HEK293 (cell line): ENCODE measurements around the gene EBLN2.

Experiments
- CTCF ChIA-PET: fragments of 350-600 bp; formaldehyde crosslinking; extraction: SDS; loops from one replicate; lab custom pipeline; 2021; ENCODE audit warnings: antibody characterized with exemption; lab: Yijun Ruan, JAX
- POLR2A ChIA-PET: fragments of 300-600 bp; formaldehyde crosslinking; extraction: SDS; loops from one replicate; lab custom pipeline; 2020; ENCODE audit warnings: antibody characterized with exemption, inconsistent platforms; lab: Yijun Ruan, JAX
- H3K27ac ChIP-seq: fragments of 200-500 bp; sonication (Bioruptor generic); 2 replicates; pipeline ENCODE4 v1.5.1; 2014; ENCODE audit warnings: low read depth, low read length, control low read depth, inconsistent platforms; ENCODE audit errors: extremely low read depth
- H3K36me3 ChIP-seq, 2 experiments: fragments of 200-500 bp in 1 of 2; sonication (Bioruptor generic) in 1 of 2; 1 replicate in 1 of 2; 2 replicates in 1 of 2; pipeline ENCODE4 v1.5.1; 2014 to 2017; ENCODE audit warnings: inconsistent platforms in 2 of 2, low read length in 2 of 2; ENCODE audit not compliant: control insufficient read depth in 2 of 2, insufficient read depth in 1 of 2
- H3K4me1 ChIP-seq: fragments of 200-500 bp; sonication (Bioruptor generic); 2 replicates; pipeline ENCODE4 v1.5.1; 2014; ENCODE audit warnings: mild to moderate bottlenecking, low read length, inconsistent platforms; ENCODE audit not compliant: control insufficient read depth, insufficient read depth
- H3K4me3 ChIP-seq: 2 replicates; pipeline ENCODE4 v1.5.1; 2011; ENCODE audit warnings: low read depth, mild to moderate bottlenecking, control low read depth, low read length, moderate library complexity
- H3K9me3 ChIP-seq: fragments of 200-500 bp; sonication (Bioruptor generic); 2 replicates; pipeline ENCODE4 v1.5.1; 2014; ENCODE audit warnings: low read depth, low read length, inconsistent platforms; ENCODE audit not compliant: control insufficient read depth, insufficient read depth
- KLF16 ChIP-seq: fragments of 450-650 bp; formaldehyde crosslinking; IDR thresholded peaks from 2 replicates; pipeline ENCODE4 v1.5.1; 2017; ENCODE audit warnings: missing biosample characterization, missing genetic modification characterization
- MYNN ChIP-seq: fragments of 450-650 bp; formaldehyde crosslinking; IDR thresholded peaks from 2 replicates; pipeline ENCODE4 v1.5.1; 2016; ENCODE audit warnings: missing biosample characterization, missing genetic modification characterization, borderline replicate concordance
- MZF1 ChIP-seq: fragments of 450-650 bp; formaldehyde crosslinking; IDR thresholded peaks from 2 replicates; pipeline ENCODE4 v1.5.1; 2017; ENCODE audit warnings: missing biosample characterization, missing genetic modification characterization, borderline replicate concordance
- OSR2 ChIP-seq: fragments of 450-650 bp; formaldehyde crosslinking; IDR thresholded peaks from 2 replicates; pipeline ENCODE4 v1.5.1; 2016; ENCODE audit warnings: missing biosample characterization, missing genetic modification characterization
- RBAK ChIP-seq: fragments of 450-650 bp; formaldehyde crosslinking; IDR thresholded peaks from 2 replicates; pipeline ENCODE4 v1.5.1; 2016; ENCODE audit warnings: missing biosample characterization, missing genetic modification characterization
- ZBTB48 ChIP-seq: fragments of 450-650 bp; formaldehyde crosslinking; IDR thresholded peaks from 2 replicates; pipeline ENCODE4 v1.5.1; 2016; ENCODE audit warnings: missing biosample characterization, missing genetic modification characterization
- ZNF112 ChIP-seq: fragments of 450-650 bp; formaldehyde crosslinking; IDR thresholded peaks from 2 replicates; pipeline ENCODE4 v1.5.0; 2017; ENCODE audit warnings: missing biosample characterization, missing genetic modification characterization
- ZNF114 ChIP-seq: fragments of 450-650 bp; formaldehyde crosslinking; IDR thresholded peaks from 2 replicates; pipeline ENCODE4 v1.5.0; 2017; ENCODE audit warnings: missing biosample characterization, missing genetic modification characterization
- ZNF121 ChIP-seq: fragments of 450-650 bp; formaldehyde crosslinking; IDR thresholded peaks from 2 replicates; pipeline ENCODE4 v1.5.1; 2016; ENCODE audit warnings: missing biosample characterization, missing genetic modification characterization
- ZNF169 ChIP-seq: fragments of 450-650 bp; formaldehyde crosslinking; IDR thresholded peaks from 2 replicates; pipeline ENCODE4 v1.5.1; 2016; ENCODE audit warnings: missing biosample characterization, missing genetic modification characterization
- ZNF341 ChIP-seq: fragments of 450-650 bp; formaldehyde crosslinking; IDR thresholded peaks from 2 replicates; pipeline ENCODE4; 2016; ENCODE audit warnings: low read depth, missing biosample characterization, missing genetic modification characterization
- ZNF37A ChIP-seq: fragments of 450-650 bp; IDR thresholded peaks from 2 replicates; pipeline ENCODE4 v1.5.1; 2018; ENCODE audit warnings: missing biosample characterization, missing genetic modification characterization
- ZNF510 ChIP-seq: fragments of 450-650 bp; formaldehyde crosslinking; IDR thresholded peaks from 2 replicates; pipeline ENCODE4 v1.5.1; 2018; ENCODE audit warnings: mild to moderate bottlenecking, missing genetic modification characterization, missing biosample characterization; ENCODE audit not compliant: insufficient replicate concordance
- ZNF544 ChIP-seq: fragments of 450-650 bp; formaldehyde crosslinking; IDR thresholded peaks from 2 replicates; pipeline ENCODE4 v1.5.0; 2017; ENCODE audit warnings: missing biosample characterization, missing genetic modification characterization
- ZNF549 ChIP-seq: fragments of 450-650 bp; IDR thresholded peaks from 2 replicates; pipeline ENCODE4 v1.5.1; 2018; ENCODE audit warnings: missing biosample characterization, missing genetic modification characterization, mild to moderate bottlenecking, inconsistent platforms, moderate library complexity
- ZNF621 ChIP-seq: fragments of 450-650 bp; formaldehyde crosslinking; IDR thresholded peaks from 2 replicates; pipeline ENCODE4 v1.5.1; 2017; ENCODE audit warnings: missing biosample characterization, missing genetic modification characterization
- ZNF626 ChIP-seq: fragments of 450-650 bp; sonication (Bioruptor Pico); formaldehyde crosslinking; IDR thresholded peaks from 2 replicates; pipeline ENCODE4 v1.5.1; 2018; ENCODE audit warnings: missing biosample characterization, missing genetic modification characterization, inconsistent platforms
- ZNF660 ChIP-seq: fragments of 450-650 bp; IDR thresholded peaks from 2 replicates; pipeline ENCODE4 v1.5.1; 2018; ENCODE audit warnings: missing biosample characterization, mild to moderate bottlenecking, missing genetic modification characterization
- ZNF670 ChIP-seq: fragments of 450-650 bp; formaldehyde crosslinking; IDR thresholded peaks from 2 replicates; pipeline ENCODE4 v1.5.1; 2016; ENCODE audit warnings: missing biosample characterization, missing genetic modification characterization, low read depth
- ZNF830 ChIP-seq: fragments of 450-650 bp; IDR thresholded peaks from 2 replicates; pipeline ENCODE4 v1.5.0; 2018; ENCODE audit warnings: missing biosample characterization, missing genetic modification characterization, low read depth, mild to moderate bottlenecking, moderate library complexity
- ZSCAN16 ChIP-seq: fragments of 450-650 bp; formaldehyde crosslinking; IDR thresholded peaks from 2 replicates; pipeline ENCODE4 v1.5.1; 2016; ENCODE audit warnings: missing biosample characterization, missing genetic modification characterization
- TF ChIP-seq, protein P1 (sequence below): fragments of 450-650 bp; formaldehyde crosslinking; IDR thresholded peaks from 2 replicates; pipeline ENCODE4 v1.5.1; 2016; ENCODE audit warnings: missing biosample characterization, missing genetic modification characterization, borderline replicate concordance
- TF ChIP-seq, protein P2 (sequence below): fragments of 450-650 bp; formaldehyde crosslinking; conservative IDR thresholded peaks from 2 replicates; pipeline ENCODE4 v1.5.1; 2016; ENCODE audit warnings: low read depth, missing biosample characterization, missing genetic modification characterization
- TF ChIP-seq, protein P3 (sequence below): fragments of 450-650 bp; formaldehyde crosslinking; IDR thresholded peaks from 2 replicates; pipeline ENCODE4 v1.5.1; 2016; ENCODE audit warnings: missing biosample characterization, missing genetic modification characterization
- TF ChIP-seq, protein P4 (sequence below): fragments of 450-650 bp; formaldehyde crosslinking; IDR thresholded peaks from 2 replicates; pipeline ENCODE4 v1.5.1; 2017; ENCODE audit warnings: missing biosample characterization, missing genetic modification characterization

The EBLN2 gene

DNA sequence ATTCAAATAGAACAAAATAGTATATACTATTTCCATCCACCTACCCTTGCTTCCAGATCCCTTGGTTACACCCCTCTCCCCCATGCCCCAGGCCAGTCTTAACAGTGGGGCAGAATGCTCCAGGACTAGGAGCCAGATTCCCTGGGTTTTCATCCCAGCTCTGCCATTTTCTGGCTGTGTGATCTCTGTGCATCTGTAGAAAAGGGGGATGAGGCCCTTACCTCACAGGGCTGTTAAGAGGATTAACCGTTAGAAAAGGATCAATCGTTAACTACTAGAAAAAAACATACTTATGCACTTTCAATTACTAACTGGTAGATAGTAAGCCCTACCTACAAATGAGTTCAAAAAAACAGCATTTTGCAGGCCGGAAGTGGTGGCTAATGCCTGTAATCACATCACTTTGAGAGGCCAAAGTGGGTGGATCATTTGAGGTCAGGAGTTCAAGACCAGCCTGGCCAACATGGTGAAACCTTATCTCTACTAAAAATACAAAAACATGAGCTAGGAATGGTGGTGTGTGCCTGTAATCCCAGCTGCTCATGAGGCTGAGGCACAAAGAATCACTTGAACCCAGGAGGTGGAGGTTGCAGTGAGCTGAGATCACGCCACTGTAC is 11.7 kb downstream of the EBLN2 start:
- H3K4me3 ChIP-seq = no peak overlapping the region
- POLR2A ChIA-PET = interaction anchor here (0.9 kb wide), 1 partner anchor 76 kb away, joined by 3 read pairs; the partner anchor contains the start of gene PPP4R2
- H3K4me1 ChIP-seq = no peaks in the 10 kb centered on the region
- peaks cover 0 to 3% of the 10 kb centered on the region in 2 experiments; a peak in 1 of 3 replicates for H3K36me3 ChIP-seq
- H3K27ac ChIP-seq = no peak overlapping the region
- TF ChIP-seq ZNF114 (tag by site-specific recombination) (no peak), ZNF169 (tag by site-specific recombination) (no peak), MZF1 (no peak), KLF16 (tag by site-specific recombination) (no peak), ZNF121 (tag by site-specific recombination) (no peak), ZNF544 (no peak), ZNF660 (tag by site-specific recombination) (no peak), OSR2 (tag by site-specific recombination) (no peak), ZSCAN16 (tag by site-specific recombination) (no peak), MYNN (no peak), ZNF621 (tag by site-specific recombination) (no peak), ZNF341 (no peak), RBAK (tag by site-specific recombination) (no peak), ZNF112 (tag by site-specific recombination) (no peak)
- TF ChIP-seq, protein P1, sequence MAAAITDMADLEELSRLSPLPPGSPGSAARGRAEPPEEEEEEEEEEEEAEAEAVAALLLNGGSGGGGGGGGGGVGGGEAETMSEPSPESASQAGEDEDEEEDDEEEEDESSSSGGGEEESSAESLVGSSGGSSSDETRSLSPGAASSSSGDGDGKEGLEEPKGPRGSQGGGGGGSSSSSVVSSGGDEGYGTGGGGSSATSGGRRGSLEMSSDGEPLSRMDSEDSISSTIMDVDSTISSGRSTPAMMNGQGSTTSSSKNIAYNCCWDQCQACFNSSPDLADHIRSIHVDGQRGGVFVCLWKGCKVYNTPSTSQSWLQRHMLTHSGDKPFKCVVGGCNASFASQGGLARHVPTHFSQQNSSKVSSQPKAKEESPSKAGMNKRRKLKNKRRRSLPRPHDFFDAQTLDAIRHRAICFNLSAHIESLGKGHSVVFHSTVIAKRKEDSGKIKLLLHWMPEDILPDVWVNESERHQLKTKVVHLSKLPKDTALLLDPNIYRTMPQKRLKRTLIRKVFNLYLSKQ (tag by site-specific recombination) = no peak
- TF ChIP-seq, protein P2, sequence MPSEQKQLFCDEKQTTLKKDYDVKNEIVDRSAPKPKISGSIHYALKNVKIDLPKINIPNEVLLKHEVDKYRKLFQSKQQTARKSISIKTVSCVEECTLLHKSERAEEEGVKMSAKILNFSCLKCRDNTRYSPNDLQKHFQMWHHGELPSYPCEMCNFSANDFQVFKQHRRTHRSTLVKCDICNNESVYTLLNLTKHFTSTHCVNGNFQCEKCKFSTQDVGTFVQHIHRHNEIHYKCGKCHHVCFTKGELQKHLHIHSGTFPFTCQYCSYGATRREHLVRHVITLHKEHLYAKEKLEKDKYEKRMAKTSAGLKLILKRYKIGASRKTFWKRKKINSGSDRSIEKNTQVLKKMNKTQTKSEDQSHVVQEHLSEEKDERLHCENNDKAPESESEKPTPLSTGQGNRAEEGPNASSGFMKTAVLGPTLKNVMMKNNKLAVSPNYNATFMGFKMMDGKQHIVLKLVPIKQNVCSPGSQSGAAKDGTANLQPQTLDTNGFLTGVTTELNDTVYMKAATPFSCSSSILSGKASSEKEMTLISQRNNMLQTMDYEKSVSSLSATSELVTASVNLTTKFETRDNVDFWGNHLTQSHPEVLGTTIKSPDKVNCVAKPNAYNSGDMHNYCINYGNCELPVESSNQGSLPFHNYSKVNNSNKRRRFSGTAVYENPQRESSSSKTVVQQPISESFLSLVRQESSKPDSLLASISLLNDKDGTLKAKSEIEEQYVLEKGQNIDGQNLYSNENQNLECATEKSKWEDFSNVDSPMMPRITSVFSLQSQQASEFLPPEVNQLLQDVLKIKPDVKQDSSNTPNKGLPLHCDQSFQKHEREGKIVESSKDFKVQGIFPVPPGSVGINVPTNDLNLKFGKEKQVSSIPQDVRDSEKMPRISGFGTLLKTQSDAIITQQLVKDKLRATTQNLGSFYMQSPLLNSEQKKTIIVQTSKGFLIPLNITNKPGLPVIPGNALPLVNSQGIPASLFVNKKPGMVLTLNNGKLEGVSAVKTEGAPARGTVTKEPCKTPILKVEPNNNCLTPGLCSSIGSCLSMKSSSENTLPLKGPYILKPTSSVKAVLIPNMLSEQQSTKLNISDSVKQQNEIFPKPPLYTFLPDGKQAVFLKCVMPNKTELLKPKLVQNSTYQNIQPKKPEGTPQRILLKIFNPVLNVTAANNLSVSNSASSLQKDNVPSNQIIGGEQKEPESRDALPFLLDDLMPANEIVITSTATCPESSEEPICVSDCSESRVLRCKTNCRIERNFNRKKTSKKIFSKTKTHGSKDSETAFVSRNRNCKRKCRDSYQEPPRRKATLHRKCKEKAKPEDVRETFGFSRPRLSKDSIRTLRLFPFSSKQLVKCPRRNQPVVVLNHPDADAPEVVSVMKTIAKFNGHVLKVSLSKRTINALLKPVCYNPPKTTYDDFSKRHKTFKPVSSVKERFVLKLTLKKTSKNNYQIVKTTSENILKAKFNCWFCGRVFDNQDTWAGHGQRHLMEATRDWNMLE (tag by site-specific recombination) = no peak
- TF ChIP-seq, protein P3, sequence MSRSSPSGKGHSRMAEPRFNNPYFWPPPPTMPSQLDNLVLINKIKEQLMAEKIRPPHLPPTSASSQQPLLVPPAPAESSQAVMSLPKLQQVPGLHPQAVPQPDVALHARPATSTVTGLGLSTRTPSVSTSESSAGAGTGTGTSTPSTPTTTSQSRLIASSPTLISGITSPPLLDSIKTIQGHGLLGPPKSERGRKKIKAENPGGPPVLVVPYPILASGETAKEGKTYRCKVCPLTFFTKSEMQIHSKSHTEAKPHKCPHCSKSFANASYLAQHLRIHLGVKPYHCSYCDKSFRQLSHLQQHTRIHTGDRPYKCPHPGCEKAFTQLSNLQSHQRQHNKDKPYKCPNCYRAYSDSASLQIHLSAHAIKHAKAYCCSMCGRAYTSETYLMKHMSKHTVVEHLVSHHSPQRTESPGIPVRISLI (tag by site-specific recombination) = no peak
- no peaks in the 10 kb centered on the region for H3K9me3 ChIP-seq
- CTCF ChIA-PET = interaction anchor here (0.7 to 1.6 kb wide), 2 partner anchors 13 to 222 kb away, joined by 3 to 4 read pairs; no protein-coding TSS in a partner anchor

DNA sequence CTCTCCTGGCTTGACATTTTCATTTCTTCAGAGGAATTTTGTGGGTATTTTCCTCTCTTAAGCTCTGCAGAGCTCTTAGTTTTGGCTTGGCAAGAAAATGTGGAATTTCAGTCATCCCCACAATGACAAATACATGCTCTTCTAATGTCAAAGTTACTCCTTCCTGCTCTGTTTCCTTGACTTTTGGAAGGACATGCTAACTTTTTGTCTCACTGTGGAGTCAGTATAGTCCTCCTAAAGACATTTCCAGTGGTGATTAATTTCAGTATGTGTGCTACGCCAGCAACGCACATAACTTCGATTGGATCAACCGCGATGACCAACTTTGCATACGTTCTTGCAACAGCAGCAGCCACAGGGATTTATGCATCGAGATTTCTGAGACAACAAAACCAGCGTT is 13.3 kb downstream of the EBLN2 start:
- H3K27ac ChIP-seq = no peak overlapping the region
- no peaks in the 10 kb centered on the region for H3K9me3 ChIP-seq
- no peaks in the 10 kb centered on the region for H3K36me3 ChIP-seq
- H3K4me3 ChIP-seq = no peak overlapping the region
- ChIA-PET CTCF (no interaction called here), POLR2A (no interaction called here)
- H3K4me1 ChIP-seq = no peaks in the 10 kb centered on the region
- no peak for TF ChIP-seq ZNF549 (tag by site-specific recombination)
- no peak for TF ChIP-seq ZNF626 (tag by site-specific recombination)
- no peak for TF ChIP-seq ZNF37A
- TF ChIP-seq, protein P4, sequence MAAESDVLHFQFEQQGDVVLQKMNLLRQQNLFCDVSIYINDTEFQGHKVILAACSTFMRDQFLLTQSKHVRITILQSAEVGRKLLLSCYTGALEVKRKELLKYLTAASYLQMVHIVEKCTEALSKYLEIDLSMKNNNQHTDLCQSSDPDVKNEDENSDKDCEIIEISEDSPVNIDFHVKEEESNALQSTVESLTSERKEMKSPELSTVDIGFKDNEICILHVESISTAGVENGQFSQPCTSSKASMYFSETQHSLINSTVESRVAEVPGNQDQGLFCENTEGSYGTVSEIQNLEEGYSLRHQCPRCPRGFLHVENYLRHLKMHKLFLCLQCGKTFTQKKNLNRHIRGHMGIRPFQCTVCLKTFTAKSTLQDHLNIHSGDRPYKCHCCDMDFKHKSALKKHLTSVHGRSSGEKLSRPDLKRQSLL (tag by site-specific recombination) = no peak
- no peak for TF ChIP-seq ZNF510 (tag by site-specific recombination)
- TF ChIP-seq MZF1 = no peak
- no peak for TF ChIP-seq ZNF670
- no peak for TF ChIP-seq ZNF830 (tag by site-specific recombination)
- TF ChIP-seq OSR2 (tag by site-specific recombination) = no peak
- TF ChIP-seq ZBTB48 = no peak
- TF ChIP-seq, all 188 proteins: peak for 0
